ENCODE data around the gene RYK.

The RYK gene

GRCh38 chr3:134189849-134190248 is 60.8 kb downstream of the RYK start:
- no peak for TF ChIP-seq CTCF (IDR thresholded peaks at IDR 0.05)
- no peak overlapping the region for H3K27ac ChIP-seq
- DNase-seq (ENCODE audit: low spot score) = no peak

GRCh38 chr3:134186391-134186790 is 64.3 kb downstream of the RYK start:
- Histone ChIP-seq H3K27ac (no peak overlapping the region), H3K4me3 (no peak overlapping the region)
- TF ChIP-seq CTCF (IDR thresholded peaks at IDR 0.05) = no peak
- DNase-seq (ENCODE audit: low spot score) = no peak

More at GRCh38 chr3:134189849-134190248, 60.8 kb downstream of the RYK start:
- no peak overlapping the region for H3K4me3 ChIP-seq

- Histone ChIP-seq H3K27ac (no peak overlapping the region), H3K4me3 (no peak overlapping the region)
- TF ChIP-seq CTCF (IDR thresholded peaks at IDR 0.05) = no peak
- DNase-seq (ENCODE audit: low spot score) = no peak
Measured at GRCh38 chr3:134180761-134181160, 69.9 kb downstream of the RYK start.

GRCh38 chr3:134179508-134179907 is 71.2 kb downstream of the RYK start:
- no peak for DNase-seq (ENCODE audit: low spot score)
- Histone ChIP-seq H3K4me3 (no peak overlapping the region), H3K27ac (no peak overlapping the region)
- TF ChIP-seq CTCF (IDR thresholded peaks at IDR 0.05) = no peak

GRCh38 chr3:134163096-134163495 is 87.6 kb downstream of the RYK start:
- DNase-seq (ENCODE audit: low spot score) = no peak
- no peak for TF ChIP-seq CTCF (IDR thresholded peaks at IDR 0.05)
- Histone ChIP-seq H3K27ac (no peak overlapping the region), H3K4me3 (no peak overlapping the region)

- Histone ChIP-seq H3K27ac (no peak overlapping the region), H3K4me3 (no peak overlapping the region)
- TF ChIP-seq CTCF (IDR thresholded peaks at IDR 0.05) = no peak
- DNase-seq (ENCODE audit: low spot score) = no peak
Measured at GRCh38 chr3:134161898-134162615, 88.6 kb downstream of the RYK start.

GRCh38 chr3:134155446-134155845 is 95.2 kb downstream of the RYK start:
- TF ChIP-seq CTCF (IDR thresholded peaks at IDR 0.05) = no peak
- no peak for DNase-seq (ENCODE audit: low spot score)
- Histone ChIP-seq H3K27ac (no peak overlapping the region), H3K4me3 (no peak overlapping the region)
